NCI-H2171 treated with DMSO at 0.1 percent for 48 hours (cell line): ENCODE measurements around the gene ASS1.
"Not testable (repeated sequence)": the region's sequence is repeated elsewhere in the genome, so short reads cannot be mapped to it uniquely, and the experiment has no call there.

ENCODE experiments used
- DNase-seq: peaks from one replicate; lab custom pipeline; 2025; lab: John Stamatoyannopoulos, UW

The ASS1 gene

DNA sequence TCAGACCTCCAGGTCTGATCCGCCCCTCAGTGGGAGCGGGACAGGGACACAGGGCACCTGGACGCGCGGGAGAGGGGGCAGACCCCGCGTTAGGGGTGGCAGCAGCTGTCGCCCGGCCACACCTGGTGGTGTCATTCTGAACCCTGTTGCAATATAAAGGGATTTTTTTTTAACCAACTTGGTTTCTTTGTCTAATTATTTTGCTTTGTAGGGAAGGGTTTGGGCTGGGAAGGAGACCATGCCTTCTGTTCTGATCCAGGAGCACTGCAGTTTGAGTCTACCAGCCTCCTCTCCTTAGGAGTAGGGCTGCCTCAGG is 10.9 kb upstream of the ASS1 start:
- no peak for DNase-seq

- not testable (repeated sequence) for DNase-seq
Observed at GRCh38 chr9:130434656-130435055, 10.1 kb upstream of the ASS1 start.

DNA sequence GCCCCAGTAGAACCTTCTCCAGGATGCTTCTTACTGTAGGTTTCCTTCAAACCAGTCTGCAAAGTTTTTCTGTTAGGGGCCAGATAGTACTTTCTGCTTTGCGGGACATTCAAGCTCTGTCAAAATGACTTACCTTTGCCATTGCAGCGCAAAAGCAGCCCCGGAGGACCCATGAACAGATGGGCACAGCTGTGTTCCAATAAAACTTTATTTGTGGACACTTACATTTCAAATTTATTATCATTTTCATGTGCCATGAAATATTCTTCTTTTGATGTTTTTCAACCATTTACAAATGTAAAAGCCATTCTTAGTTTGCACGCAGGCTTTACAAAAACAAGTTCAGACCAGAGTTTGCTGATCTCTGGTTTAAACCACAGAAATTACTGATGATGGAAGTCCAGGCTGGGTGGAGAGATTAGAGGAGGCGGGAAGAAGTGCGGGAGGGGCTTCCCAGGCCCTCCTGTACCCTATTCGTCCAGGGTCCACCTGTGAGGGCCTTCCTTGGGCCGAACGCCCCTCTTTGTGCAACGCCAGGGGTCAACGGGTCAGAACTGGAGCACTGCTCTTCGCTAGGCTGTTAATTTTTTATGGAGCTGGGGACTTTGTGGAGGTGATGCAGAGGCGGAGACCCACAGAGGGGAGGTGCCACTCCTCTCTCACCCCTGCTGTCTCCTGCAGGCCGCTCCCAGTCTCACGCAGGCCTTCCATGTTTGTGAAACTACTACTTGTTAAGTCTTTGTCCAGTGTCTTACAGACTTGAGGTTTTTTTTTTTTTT is 7.6 kb upstream of the ASS1 start:
- no peak for DNase-seq

DNA sequence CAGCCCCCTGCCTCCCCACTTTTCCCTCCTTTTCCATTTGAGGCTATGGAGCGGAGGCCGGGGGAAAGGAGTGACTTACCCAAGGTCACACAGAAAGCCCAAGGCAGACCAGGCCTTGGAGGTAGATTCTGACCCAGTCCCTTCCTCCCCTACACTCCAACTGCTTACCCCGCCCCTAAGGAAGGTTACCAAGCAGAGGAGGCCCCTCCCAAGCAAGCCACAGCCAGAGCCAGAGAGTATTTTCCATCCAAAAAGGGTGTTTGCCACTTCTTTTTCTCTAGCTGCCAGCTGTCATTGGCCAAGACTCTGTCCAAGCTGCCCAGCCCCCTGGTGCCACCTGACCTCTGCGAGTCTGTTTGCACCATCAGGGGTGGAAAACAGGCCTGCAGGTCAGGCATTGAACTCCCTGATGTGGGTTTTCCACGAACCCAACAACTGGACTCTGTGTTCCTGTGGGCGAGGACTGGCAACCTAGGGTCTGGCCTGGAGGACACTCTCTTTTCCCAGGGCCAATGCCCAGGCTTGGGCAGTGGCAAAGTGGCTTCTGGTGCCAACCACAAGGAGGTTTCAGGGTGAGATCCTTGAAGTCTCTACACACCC is 6.3 kb upstream of the ASS1 start:
- no peak for DNase-seq

DNA sequence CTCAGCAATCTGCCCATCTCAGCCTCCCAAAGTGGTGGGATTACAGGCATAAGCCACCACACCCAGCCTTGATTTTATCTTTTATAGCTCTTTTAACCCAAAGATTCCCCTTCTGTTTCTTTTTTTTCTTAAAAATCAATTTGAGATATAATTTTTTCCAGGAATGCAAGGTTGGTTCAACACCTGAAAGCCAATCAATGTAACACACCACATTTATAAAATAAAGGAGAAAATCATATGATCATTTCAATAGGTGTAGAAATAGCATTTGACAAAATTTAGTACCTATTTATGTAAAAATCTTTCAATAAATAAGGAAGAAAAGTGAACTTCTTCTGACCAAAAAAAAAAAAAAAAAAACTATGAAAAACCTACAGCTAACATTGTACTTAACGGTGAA is 3.7 kb upstream of the ASS1 start:
- DNase-seq = no peak

GRCh38 chr9:130442746-130443455 is 1.9 kb upstream of the ASS1 start:
- no peak for DNase-seq

DNA sequence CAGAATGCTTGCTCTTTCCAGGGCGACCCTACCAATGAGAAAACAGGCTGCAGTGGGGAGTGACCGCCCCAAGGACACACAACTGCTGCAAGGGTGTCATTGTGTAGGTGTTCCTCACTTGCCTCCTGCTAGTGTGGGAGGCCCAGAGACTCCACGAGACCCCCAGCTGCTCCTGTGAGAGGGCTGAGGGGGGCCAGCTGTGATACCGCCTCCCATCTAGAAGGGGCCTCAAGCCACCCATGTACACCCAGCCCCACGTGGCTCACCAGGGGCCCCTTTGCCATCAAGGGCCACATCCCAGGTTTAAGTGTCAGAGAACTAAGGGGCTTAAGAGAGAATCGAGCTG is 1.3 kb upstream of the ASS1 start:
- DNase-seq = no peak

DNA sequence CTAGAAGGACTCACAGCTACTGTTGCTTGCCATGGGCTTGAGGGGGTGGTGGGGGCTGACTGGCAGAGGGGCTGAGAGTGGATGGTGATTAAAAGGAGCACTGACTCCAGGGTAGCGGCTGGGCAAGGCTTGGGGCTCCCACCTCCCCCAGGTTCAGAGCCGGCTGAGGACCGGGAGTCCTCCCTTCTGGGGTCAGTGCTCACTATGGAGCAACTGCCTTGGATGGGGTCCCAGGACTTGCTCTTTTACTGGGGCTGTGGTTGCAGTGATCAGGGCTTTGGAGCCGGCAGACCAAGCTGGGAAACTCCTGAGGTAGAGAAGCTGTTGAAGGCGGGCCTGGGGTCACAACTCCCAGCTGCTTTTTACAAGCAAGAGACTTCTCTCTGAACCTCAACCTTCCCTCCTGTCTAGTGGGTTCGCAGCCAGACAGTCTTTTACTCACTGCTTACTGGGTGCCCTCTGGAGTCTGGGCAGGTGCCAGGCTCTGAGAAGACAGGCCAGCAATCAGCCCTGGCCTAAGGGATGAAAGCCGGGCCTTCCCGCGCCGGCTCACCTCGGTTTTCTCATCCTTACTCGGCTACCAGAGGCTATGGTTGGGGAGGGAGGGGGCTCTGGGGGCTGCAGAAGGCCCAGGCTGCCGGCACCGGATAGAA is 795 bp upstream of the ASS1 start:
- no peak for DNase-seq

DNA sequence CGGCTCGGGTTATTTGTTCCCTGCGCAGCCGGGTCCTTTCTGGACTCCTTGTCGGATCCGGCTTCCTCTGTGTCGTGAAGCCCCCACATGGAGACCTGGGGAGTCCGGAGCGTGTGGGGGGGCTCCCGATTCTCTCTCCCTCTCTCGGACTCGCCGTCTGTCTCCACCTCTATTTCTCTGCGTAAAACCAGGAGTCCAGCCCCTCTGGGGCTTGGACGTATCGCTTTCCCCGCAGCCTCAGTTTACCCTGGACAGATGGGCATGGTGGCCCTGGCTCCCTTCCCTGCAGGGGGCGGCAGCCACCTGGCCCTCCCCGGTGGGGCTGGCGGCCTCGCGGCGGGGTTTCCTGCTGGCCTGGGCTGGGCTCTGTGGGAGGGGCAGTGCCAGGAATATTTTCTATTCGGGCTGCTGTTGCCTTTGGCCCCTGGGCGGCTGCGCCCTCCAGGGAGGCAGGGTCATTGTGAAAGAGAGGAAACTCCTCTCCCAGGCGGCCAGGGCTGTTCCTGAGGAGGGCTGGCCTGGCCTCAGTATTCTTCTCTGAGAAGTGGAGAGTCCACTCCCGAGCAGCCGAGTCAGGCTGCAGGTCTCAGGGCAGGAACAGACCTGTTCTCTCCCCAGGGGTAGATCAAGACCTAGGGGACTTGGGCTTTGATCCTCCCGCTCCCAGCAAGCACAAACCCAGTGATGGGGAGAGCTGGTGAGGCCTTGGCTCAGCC is 665 bp downstream of the ASS1 start:
- no peak for DNase-seq

DNA sequence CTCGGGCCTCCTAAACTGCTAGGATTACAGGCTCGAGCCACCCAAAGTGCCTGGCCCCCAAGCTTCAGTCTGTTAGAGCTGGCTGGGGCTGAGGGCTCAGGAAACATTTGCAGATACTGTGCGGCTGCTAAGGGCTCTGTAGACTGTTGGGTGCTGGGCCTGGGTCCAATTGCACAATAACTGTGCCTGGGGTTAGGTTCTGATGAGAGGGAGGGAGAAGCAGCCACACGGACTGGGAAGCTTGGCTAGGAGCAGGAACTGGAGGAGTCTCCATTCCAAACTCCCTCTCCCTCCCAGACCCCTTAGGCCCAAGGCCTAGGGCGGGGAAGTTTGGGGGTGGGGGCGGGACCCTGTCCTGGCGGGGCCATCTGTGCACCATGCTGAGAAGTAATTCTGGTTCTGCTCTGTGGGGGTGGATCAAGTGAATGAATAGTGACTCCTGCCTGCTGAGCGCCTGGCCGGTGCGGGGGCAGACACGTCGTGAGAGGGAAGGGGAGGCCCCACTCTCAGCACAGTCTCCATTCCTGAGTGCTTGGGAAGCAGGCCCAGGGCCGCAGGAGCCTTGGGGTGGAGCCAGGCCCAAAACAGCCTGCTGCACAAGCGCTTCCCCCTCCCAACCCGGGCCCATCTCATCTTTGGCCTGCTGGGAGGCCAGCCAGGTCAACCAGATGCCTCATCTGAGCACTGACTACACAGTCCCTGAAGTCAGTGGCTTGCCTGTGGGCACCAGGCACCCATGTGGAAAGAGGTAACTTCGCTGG is 1.5 kb downstream of the ASS1 start:
- no peak for DNase-seq

GRCh38 chr9:130447193-130447816 is 2.5 kb downstream of the ASS1 start:
- no peak for DNase-seq

DNA sequence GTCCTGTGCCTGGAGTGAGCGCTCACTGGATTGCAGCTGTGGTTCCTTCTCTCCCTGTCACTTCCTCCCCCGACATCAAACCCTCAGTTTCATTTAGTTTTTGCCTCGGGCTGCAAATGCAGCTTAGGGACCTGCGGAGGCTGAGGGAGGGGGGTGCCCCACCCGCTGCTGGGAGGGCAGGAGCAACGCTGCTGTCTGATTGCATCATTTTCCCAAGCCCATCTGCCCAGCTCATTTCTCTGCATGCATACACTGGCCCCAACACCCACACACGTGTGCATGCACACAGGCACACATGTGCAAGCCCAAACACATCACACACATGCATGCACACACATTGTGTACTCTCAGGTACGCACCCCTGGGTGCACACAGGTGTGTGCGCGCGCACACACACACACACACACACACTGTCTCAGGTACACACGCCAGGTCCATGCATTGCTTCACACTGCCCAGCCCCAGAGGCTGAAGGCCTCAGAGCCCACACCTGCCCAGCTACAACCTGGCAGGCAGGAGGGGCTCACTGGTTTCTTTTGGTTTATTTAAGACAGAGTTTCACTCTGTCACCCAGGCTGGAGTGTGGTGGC is 3.4 kb downstream of the ASS1 start:
- DNase-seq = peak; percentile 73

- no peak for DNase-seq
Observed at GRCh38 chr9:130448771-130449603, 4.2 kb downstream of the ASS1 start.

DNA sequence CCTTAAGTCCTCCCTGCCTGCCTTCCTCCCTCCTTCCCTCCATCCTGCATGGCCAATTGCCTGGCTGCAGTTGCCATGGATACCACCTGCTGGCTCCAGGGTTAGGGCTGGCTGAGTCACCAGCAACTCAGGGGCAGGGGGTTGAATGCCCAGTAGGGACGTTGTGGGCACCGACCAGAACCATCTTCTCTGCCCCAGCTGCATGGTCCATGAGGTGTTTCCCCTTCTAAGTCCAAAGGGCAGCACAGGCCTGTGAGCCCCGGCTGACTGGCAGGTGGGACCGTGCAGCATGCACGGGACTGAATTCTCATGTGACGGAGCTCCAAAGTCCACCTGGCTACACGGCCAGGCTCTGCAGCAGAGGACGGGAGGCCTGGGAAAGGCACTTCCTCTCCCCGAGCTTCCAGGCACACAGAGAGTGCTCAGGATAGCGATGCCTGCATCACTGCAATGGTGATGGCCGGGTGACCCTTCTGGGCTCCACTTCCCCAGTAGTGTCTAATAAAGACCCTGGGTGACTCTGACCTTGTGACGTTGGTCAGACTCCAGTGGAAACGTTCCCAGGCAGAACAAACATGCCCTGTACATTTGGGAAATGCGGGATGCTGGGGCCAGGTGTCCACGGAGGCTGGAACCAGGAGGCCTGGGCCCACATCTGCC is 5.7 kb downstream of the ASS1 start:
- DNase-seq = no peak

DNA sequence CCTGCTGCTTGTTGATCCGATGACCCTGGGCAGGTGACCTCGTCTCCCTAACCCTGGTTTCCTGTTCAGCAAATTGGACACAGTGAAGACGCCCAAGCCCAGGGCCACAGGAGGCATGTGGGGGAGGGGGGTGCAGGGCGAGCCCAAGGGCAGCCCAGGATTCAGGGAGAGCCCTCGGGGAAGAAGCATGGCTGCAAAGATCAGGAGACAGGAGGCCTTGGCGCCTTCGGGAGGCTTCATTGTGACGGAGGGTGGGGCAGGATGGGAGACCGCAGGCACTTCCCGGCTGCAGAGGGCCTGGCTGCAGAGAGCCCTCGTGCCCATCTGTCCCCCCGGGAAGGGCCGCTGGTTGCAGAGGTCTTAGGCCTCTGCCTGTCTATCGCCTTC is 6.2 kb downstream of the ASS1 start:
- DNase-seq = no peak

DNA sequence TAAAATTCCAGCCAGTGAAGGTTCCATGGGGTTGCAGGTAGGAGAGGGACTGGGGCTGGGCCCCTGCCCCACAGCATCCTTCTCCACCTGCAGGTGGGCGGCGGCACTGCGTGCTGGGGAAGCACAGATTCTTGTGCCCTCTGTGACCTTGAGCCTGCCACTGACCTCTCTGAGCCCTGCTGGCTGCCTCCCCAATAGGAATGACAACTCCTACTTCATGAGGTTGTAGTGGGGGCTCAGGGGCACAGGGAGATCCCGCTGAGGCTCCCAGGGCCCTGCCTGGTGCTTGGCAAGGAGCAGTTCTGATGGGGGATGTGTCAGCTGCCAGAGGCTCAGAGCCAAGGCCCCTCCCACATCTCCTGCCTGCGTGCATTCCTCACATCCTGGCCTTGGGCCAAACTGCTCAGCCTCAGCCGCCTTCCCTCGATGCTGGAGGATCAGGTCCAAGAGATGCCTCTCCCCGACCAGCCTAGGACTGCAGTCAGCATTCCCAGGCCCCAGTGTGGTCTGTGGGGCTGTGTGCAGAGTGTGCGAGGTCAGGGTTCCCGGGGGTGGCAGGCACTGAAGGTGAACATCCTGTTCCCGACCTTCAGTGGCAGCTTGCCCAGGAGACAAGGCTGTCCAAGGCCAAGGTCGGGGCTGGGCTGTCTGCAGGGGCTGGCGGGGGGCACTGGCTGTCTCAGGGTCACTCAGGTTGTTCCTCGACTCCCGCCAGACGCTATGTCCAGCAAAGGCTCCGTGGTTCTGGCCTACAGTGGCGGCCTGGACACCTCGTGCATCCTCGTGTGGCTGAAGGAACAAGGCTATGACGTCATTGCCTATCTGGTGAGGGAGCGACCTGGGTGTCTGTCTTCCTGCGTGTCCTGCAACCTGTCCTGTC is 7.0 kb downstream of the ASS1 start:
- DNase-seq = peak; percentile 96

- DNase-seq = no peak
Observed at GRCh38 chr9:130452835-130453234, 8.1 kb downstream of the ASS1 start.

- DNase-seq = peak; percentile 32
Observed at GRCh38 chr9:130453487-130453886, 8.7 kb downstream of the ASS1 start.
